Measurements from ENCODE around the gene TAOK1.
"Not testable (repeated sequence)": the region's sequence is repeated elsewhere in the genome, so short reads cannot be mapped to it uniquely, and the experiment has no call there.

TAOK1 gene

GRCh38 chr17:29445844-29446243 lies 55.7 kb downstream of the TAOK1 start:
- DNase-seq (ENCODE audit: low read depth), result no peak

- no peak for DNase-seq (ENCODE audit: low read depth)
Measured at GRCh38 chr17:29449865-29450671, 59.9 kb downstream of the TAOK1 start.

GRCh38 chr17:29451121-29451742 lies 61.1 kb downstream of the TAOK1 start:
- DNase-seq (ENCODE audit: low read depth), result no peak

GRCh38 chr17:29458066-29458465 lies 67.9 kb downstream of the TAOK1 start:
- no peak for DNase-seq (ENCODE audit: low read depth)

GRCh38 chr17:29461483-29462206 lies 71.5 kb downstream of the TAOK1 start:
- no peak for DNase-seq (ENCODE audit: low read depth)

- DNase-seq (ENCODE audit: low read depth), result no peak
Measured at GRCh38 chr17:29469276-29469675, 79.1 kb downstream of the TAOK1 start.

GRCh38 chr17:29473437-29473836 lies 83.3 kb downstream of the TAOK1 start:
- not testable (repeated sequence) for DNase-seq (ENCODE audit: low read depth)

- DNase-seq (ENCODE audit: low read depth), result no peak
Measured at GRCh38 chr17:29474297-29474696, 84.1 kb downstream of the TAOK1 start.

GRCh38 chr17:29475891-29476290 lies 85.7 kb downstream of the TAOK1 start:
- no peak for DNase-seq (ENCODE audit: low read depth)

- not testable (repeated sequence) for DNase-seq (ENCODE audit: low read depth)
Measured at GRCh38 chr17:29480249-29480928, 90.2 kb downstream of the TAOK1 start.

GRCh38 chr17:29483503-29483902 lies 93.3 kb downstream of the TAOK1 start:
- DNase-seq (ENCODE audit: low read depth), result no peak

GRCh38 chr17:29495011-29495410 lies 104.8 kb downstream of the TAOK1 start:
- DNase-seq (ENCODE audit: low read depth), result no peak

GRCh38 chr17:29504711-29505110 lies 114.5 kb downstream of the TAOK1 start:
- no peak for DNase-seq (ENCODE audit: low read depth)

GRCh38 chr17:29505836-29506235 lies 115.7 kb downstream of the TAOK1 start:
- no peak for DNase-seq (ENCODE audit: low read depth)

- DNase-seq (ENCODE audit: low read depth), result no peak
Measured at GRCh38 chr17:29510953-29511352, 120.8 kb downstream of the TAOK1 start.

- DNase-seq (ENCODE audit: low read depth), result no peak
Measured at GRCh38 chr17:29514792-29515191, 124.6 kb downstream of the TAOK1 start.

- DNase-seq (ENCODE audit: low read depth), result no peak
Measured at GRCh38 chr17:29518359-29518758, 128.2 kb downstream of the TAOK1 start.

- DNase-seq (ENCODE audit: low read depth), result no peak
Measured at GRCh38 chr17:29524692-29525091, 134.5 kb downstream of the TAOK1 start.

GRCh38 chr17:29526322-29526721 lies 136.2 kb downstream of the TAOK1 start:
- no peak for DNase-seq (ENCODE audit: low read depth)

GRCh38 chr17:29533976-29534375 lies 143.8 kb downstream of the TAOK1 start:
- DNase-seq (ENCODE audit: low read depth), result no peak

- no peak for DNase-seq (ENCODE audit: low read depth)
Measured at GRCh38 chr17:29544066-29544465, 153.9 kb downstream of the TAOK1 start.

GRCh38 chr17:29546085-29546484 lies 155.9 kb downstream of the TAOK1 start:
- DNase-seq (ENCODE audit: low read depth), result no peak

Data from stimulated activated CD4-positive, alpha-beta T cell treated with anti-CD3 and anti-CD28 coated beads, Interleukin-2, amount 100 ng/mL, for 4 hours (primary cell).